Measurements from ENCODE around the gene NOD2. TPM values are rescaled to one million over a fixed set of nuclear protein-coding genes. Genes with fewer than 3 reads are reported as not detected.

The NOD2 gene
- polyA plus RNA-seq, 3 donors = 0.43 to 2.5 (median 1.2) TPM

- no peak overlapping the region for H3K27ac ChIP-seq (ENCODE audit: low read depth, low read length)
- 48 to 81% (median 60%) methylated on average over 14 of the region's 14 CpGs for WGBS, 3 donors
These were observed 9.6 kb upstream of the NOD2 start for GRCh38 chr16:50683689-50684374.

GRCh38 chr16:50684823-50685461 is 8.5 kb upstream of the NOD2 start:
- H3K27ac ChIP-seq (ENCODE audit: low read depth, low read length) = no peak overlapping the region
- 69 to 82% (median 78%) methylated on average over 11 of the region's 11 CpGs for WGBS, 3 donors

- H3K27ac ChIP-seq (ENCODE audit: low read depth, low read length) = no peak overlapping the region
- WGBS, 3 donors = 60 to 79% (median 69%) methylated on average over 8 of the region's 8 CpGs
These were observed 7.8 kb upstream of the NOD2 start for GRCh38 chr16:50685462-50686063.

GRCh38 chr16:50688083-50688482 is 5.3 kb upstream of the NOD2 start:
- WGBS, 3 donors = 51 to 62% (median 55%) methylated on average over 12 of the region's 12 CpGs
- H3K27ac ChIP-seq (ENCODE audit: low read depth, low read length) = no peak overlapping the region

- no peak overlapping the region for H3K27ac ChIP-seq (ENCODE audit: low read depth, low read length)
- WGBS, 3 donors = 71 to 89% (median 88%) methylated on average over 3 of the region's 3 CpGs
These were observed 4.5 kb upstream of the NOD2 start for GRCh38 chr16:50688867-50689266.

- no peak overlapping the region for H3K27ac ChIP-seq (ENCODE audit: low read depth, low read length)
- 89 to 96% (median 90%) methylated on average over 2 of the region's 2 CpGs for WGBS, 3 donors
These were observed 3.2 kb upstream of the NOD2 start for GRCh38 chr16:50690177-50690576.

GRCh38 chr16:50692644-50692998 is 785 bp upstream of the NOD2 start:
- WGBS, 3 donors = 75 to 94% (median 83%) methylated on average over 4 of the region's 4 CpGs
- H3K27ac ChIP-seq (ENCODE audit: low read depth, low read length) = no peak overlapping the region

GRCh38 chr16:50694206-50694605 is 800 bp downstream of the NOD2 start:
- whole genome bisulfite sequencing, 3 donors = 91 to 97% (median 97%) methylated on average over 2 of the region's 2 CpGs
- H3K27ac ChIP-seq (ENCODE audit: low read depth, low read length) = no peak overlapping the region

- H3K27ac ChIP-seq (ENCODE audit: low read depth, low read length) = no peak overlapping the region
- 90 to 94% (median 91%) methylated on average over 9 of the region's 9 CpGs for WGBS, 3 donors
These were observed 1.9 kb downstream of the NOD2 start for GRCh38 chr16:50695017-50696000.

- no peak overlapping the region for H3K27ac ChIP-seq (ENCODE audit: low read depth, low read length)
- WGBS, 3 donors = 46 to 67% (median 49%) methylated on average over 5 of the region's 5 CpGs
These were observed 2.7 kb downstream of the NOD2 start for GRCh38 chr16:50696126-50696525.

- H3K27ac ChIP-seq (ENCODE audit: low read depth, low read length) = no peak overlapping the region
- WGBS, 3 donors = 53 to 74% (median 61%) methylated on average over 15 of the region's 15 CpGs
These were observed 3.4 kb downstream of the NOD2 start for GRCh38 chr16:50696575-50697420.

- WGBS, 3 donors = 89 to 97% (median 93%) methylated on average over 5 of the region's 5 CpGs
- no peak overlapping the region for H3K27ac ChIP-seq (ENCODE audit: low read depth, low read length)
These were observed 4.0 kb downstream of the NOD2 start for GRCh38 chr16:50697421-50697715.

- 38 to 60% (median 40%) methylated on average over 19 of the region's 19 CpGs for WGBS, 3 donors
- no peak overlapping the region for H3K27ac ChIP-seq (ENCODE audit: low read depth, low read length)
These were observed 4.7 kb downstream of the NOD2 start for GRCh38 chr16:50697881-50698767.

- no peak overlapping the region for H3K27ac ChIP-seq (ENCODE audit: low read depth, low read length)
- WGBS, 3 donors = 69 to 80% (median 73%) methylated on average over 19 of the region's 19 CpGs
These were observed 6.1 kb downstream of the NOD2 start for GRCh38 chr16:50699326-50700159.

GRCh38 chr16:50702725-50703124 is 9.3 kb downstream of the NOD2 start:
- no peak overlapping the region for H3K27ac ChIP-seq (ENCODE audit: low read depth, low read length)
- WGBS, 3 donors = 62 to 82% (median 73%) methylated on average over 3 of the region's 3 CpGs

- 82 to 97% (median 88%) methylated on average over 1 of the region's 1 CpG for WGBS, 3 donors
- no peak overlapping the region for H3K27ac ChIP-seq (ENCODE audit: low read depth, low read length)
These were observed 10.8 kb downstream of the NOD2 start for GRCh38 chr16:50704245-50704644.
